Measurements from ENCODE around the gene UBA7.
"Not testable (repeated sequence)": the region's sequence is repeated elsewhere in the genome, so short reads cannot be mapped to it uniquely, and the experiment has no call there.

Gene UBA7

GRCh38 chr3:49787182-49787464 is 26.6 kb downstream of the UBA7 start:
- H3K4me3 ChIP-seq (ENCODE audit: low read depth, low read length) = peak overlapping the region; percentile 95
- DNase-seq (ENCODE audit: low read depth) = no peak

GRCh38 chr3:49786357-49787181 is 27.2 kb downstream of the UBA7 start, which contains the start of gene IP6K1:
Gene IP6K1 (minus strand): TSS chr3:49786542. CDS start chr3:49748040, 38,502 bp downstream.
- DNase-seq (ENCODE audit: low read depth) = peak; percentile 99

GRCh38 chr3:49785565-49786356 is 28.0 kb downstream of the UBA7 start:
- no peak for DNase-seq (ENCODE audit: low read depth)
- peak overlapping the region; percentile 95 for H3K4me3 ChIP-seq (ENCODE audit: low read depth, low read length)

More at GRCh38 chr3:49786357-49787181, 27.2 kb downstream of the UBA7 start, which contains the start of gene IP6K1:
- peak within 1 kb of the TSS; percentile 95 for H3K4me3 ChIP-seq (ENCODE audit: low read depth, low read length)

- DNase-seq (ENCODE audit: low read depth); H3K4me3 ChIP-seq (ENCODE audit: low read depth, low read length): not testable (repeated sequence)
Measured at GRCh38 chr3:49782277-49782676, 31.5 kb downstream of the UBA7 start.

- no peak for DNase-seq (ENCODE audit: low read depth)
- no peak overlapping the region for H3K4me3 ChIP-seq (ENCODE audit: low read depth, low read length)
Measured at GRCh38 chr3:49781415-49782199, 32.1 kb downstream of the UBA7 start.

- not testable (repeated sequence) for DNase-seq (ENCODE audit: low read depth); H3K4me3 ChIP-seq (ENCODE audit: low read depth, low read length)
Measured at GRCh38 chr3:49780975-49781365, 32.8 kb downstream of the UBA7 start.

- no peak for DNase-seq (ENCODE audit: low read depth)
- H3K4me3 ChIP-seq (ENCODE audit: low read depth, low read length) = no peak overlapping the region
Measured at GRCh38 chr3:49780080-49780974, 33.4 kb downstream of the UBA7 start.

GRCh38 chr3:49779358-49780079 is 34.2 kb downstream of the UBA7 start:
- no peak for DNase-seq (ENCODE audit: low read depth)
- H3K4me3 ChIP-seq (ENCODE audit: low read depth, low read length) = no peak overlapping the region

- not testable (repeated sequence) for DNase-seq (ENCODE audit: low read depth); H3K4me3 ChIP-seq (ENCODE audit: low read depth, low read length)
Measured at GRCh38 chr3:49776101-49776500, 37.7 kb downstream of the UBA7 start.

GRCh38 chr3:49775538-49775937 is 38.2 kb downstream of the UBA7 start:
- H3K4me3 ChIP-seq (ENCODE audit: low read depth, low read length) = no peak overlapping the region
- DNase-seq (ENCODE audit: low read depth) = no peak

GRCh38 chr3:49772703-49773102 is 41.0 kb downstream of the UBA7 start:
- no peak for DNase-seq (ENCODE audit: low read depth)

GRCh38 chr3:49771340-49771938 is 42.3 kb downstream of the UBA7 start:
- H3K4me3 ChIP-seq (ENCODE audit: low read depth, low read length) = no peak overlapping the region
- DNase-seq (ENCODE audit: low read depth) = no peak

More at GRCh38 chr3:49772703-49773102, 41.0 kb downstream of the UBA7 start:
- H3K4me3 ChIP-seq (ENCODE audit: low read depth, low read length) = no peak overlapping the region

- DNase-seq (ENCODE audit: low read depth) = no peak
- H3K4me3 ChIP-seq (ENCODE audit: low read depth, low read length) = no peak overlapping the region
Measured at GRCh38 chr3:49769926-49770325, 43.8 kb downstream of the UBA7 start.

GRCh38 chr3:49769286-49769915 is 44.4 kb downstream of the UBA7 start:
- DNase-seq (ENCODE audit: low read depth) = no peak
- no peak overlapping the region for H3K4me3 ChIP-seq (ENCODE audit: low read depth, low read length)

GRCh38 chr3:49763981-49764380 is 49.8 kb downstream of the UBA7 start:
- H3K4me3 ChIP-seq (ENCODE audit: low read depth, low read length) = no peak overlapping the region
- no peak for DNase-seq (ENCODE audit: low read depth)

GRCh38 chr3:49761661-49762060 is 52.1 kb downstream of the UBA7 start:
- no peak overlapping the region for H3K4me3 ChIP-seq (ENCODE audit: low read depth, low read length)
- no peak for DNase-seq (ENCODE audit: low read depth)

- DNase-seq (ENCODE audit: low read depth) = no peak
- no peak overlapping the region for H3K4me3 ChIP-seq (ENCODE audit: low read depth, low read length)
Measured at GRCh38 chr3:49759226-49759625, 54.5 kb downstream of the UBA7 start.

Measured in skeletal muscle cell (primary cell).